K562 (cell line): ENCODE results near the gene UCN. TPM values are rescaled to one million over a fixed set of nuclear protein-coding genes. Genes with fewer than 3 reads are reported as not detected.

ENCODE experiments used
- ATAC-seq: fragments of 200-7000 bp; cut with Tn5 transposase; 3 replicates; pipeline ENCODE4 v1.9.1; 2020; ENCODE audit warnings: moderate library complexity
- BruUV-seq: library from RNA; stranded (reverse); fragments of 400-500 nt; replicated peaks from 2 replicates; lab custom pipeline; 2021; lab: Mats Ljungman, UMichigan
- CTCF ChIA-PET: fragments of 300-600 bp; formaldehyde crosslinking; extraction: SDS; loops from one replicate; lab custom pipeline; 2021; ENCODE audit warnings: low intra/inter-chr PET ratio; lab: Yijun Ruan, JAX
- POLR2A ChIA-PET: fragments of 300-600, 350-650 bp; sonication (Branson Sonifier 250); formaldehyde crosslinking; extraction: SDS; loops from one replicate; lab custom pipeline; 2021; ENCODE audit warnings: antibody characterized with exemption, inconsistent platforms; lab: Yijun Ruan, JAX
- DNase-seq, 4 experiments: peaks; one replicate each; pipeline versions ENCODE4 v3.0.0 to v3.0.0-alpha.2; 2011 to 2018; ENCODE audit warnings: low spot score in 3 of 4, mixed read lengths in 3 of 4; ENCODE audit errors: extremely low read depth in 1 of 4
- FAIRE-seq: peaks from 2 replicates; lab custom pipeline; 2011; peaks lifted over from hg19 to GRCh38; lab: Jason Lieb, UNC
- H2AFZ ChIP-seq: 2 replicates; pipeline ENCODE4 v1.6.0; 2011; ENCODE audit warnings: low read depth, low read length, control low read depth, inconsistent platforms
- H3K27ac ChIP-seq: fragments of 200-600 bp; 3 replicates; pipeline ENCODE4 v1.8.0; 2011; ENCODE audit warnings: low read depth, mild to moderate bottlenecking, control low read depth, inconsistent platforms, low read length, moderate library complexity, mixed read lengths; ENCODE audit errors: extremely low read depth
- H3K27me3 ChIP-seq, 2 experiments: fragments of 300-600 bp in 1 of 2; 2 replicates in 1 of 2; 3 replicates in 1 of 2; pipeline versions ENCODE4 v1.6.0 to v1.8.0; 2011; ENCODE audit warnings: inconsistent platforms in 2 of 2, low read length in 2 of 2, mild to moderate bottlenecking in 1 of 2, mixed read lengths in 1 of 2, moderate library complexity in 1 of 2; ENCODE audit not compliant: control insufficient read depth in 2 of 2, insufficient read depth in 2 of 2
- H3K36me3 ChIP-seq: fragments of 300-600 bp; 3 replicates; pipeline ENCODE4 v1.8.0; 2011; ENCODE audit warnings: mild to moderate bottlenecking, low read length, inconsistent platforms; ENCODE audit not compliant: control insufficient read depth, insufficient read depth
- H3K4me1 ChIP-seq, 2 experiments: fragments of 200-600 bp in 1 of 2; replicated peaks in 1 of 2; 2 replicates in 1 of 2; 3 replicates in 1 of 2; pipeline versions ENCODE4 v1.5.1 to v1.8.0; 2011; ENCODE audit warnings: inconsistent platforms in 2 of 2, low read length in 2 of 2, mild to moderate bottlenecking in 1 of 2, mixed read lengths in 1 of 2, moderate library complexity in 1 of 2; ENCODE audit not compliant: control insufficient read depth in 2 of 2, insufficient read depth in 2 of 2
- H3K4me2 ChIP-seq: 2 replicates; pipeline ENCODE4 v1.6.1; 2011; ENCODE audit warnings: low read length, control low read depth, inconsistent platforms, mixed read lengths; ENCODE audit not compliant: insufficient read depth
- H3K4me3 ChIP-seq: fragments of 200-600 bp; sonication (generic), shearing (Covaris generic); 2 replicates; pipeline ENCODE4 v1.5.1; 2016; ENCODE audit warnings: control low read depth, inconsistent platforms
- H3K79me2 ChIP-seq: fragments of 200-600 bp; 3 replicates; pipeline ENCODE4 v1.8.0; 2011; ENCODE audit warnings: low read length, inconsistent platforms; ENCODE audit not compliant: control insufficient read depth, insufficient read depth
- H3K9ac ChIP-seq, 2 experiments: 2 replicates each; pipeline versions ENCODE4 v1.6.0 to v1.6.1; 2011; ENCODE audit warnings: low read depth in 2 of 2, low read length in 2 of 2, control low read depth in 1 of 2, inconsistent platforms in 1 of 2, mild to moderate bottlenecking in 1 of 2, mixed read lengths in 1 of 2; ENCODE audit not compliant: insufficient read depth in 1 of 2
- H3K9me1 ChIP-seq: one replicate; pipeline ENCODE4 v1.6.0; 2011; ENCODE audit warnings: inconsistent platforms, mild to moderate bottlenecking, low read length, moderate library complexity; ENCODE audit not compliant: control insufficient read depth, insufficient read depth
- H3K9me3 ChIP-seq: replicated peaks from 2 replicates; pipeline ENCODE4 v1.5.1; 2011; ENCODE audit warnings: low read depth, low read length, inconsistent platforms; ENCODE audit not compliant: control insufficient read depth, insufficient read depth
- H4K20me1 ChIP-seq: replicated peaks from 2 replicates; pipeline ENCODE4 v1.6.1; 2011; ENCODE audit warnings: low read length, inconsistent platforms, mixed read lengths; ENCODE audit not compliant: control insufficient read depth, insufficient read depth
- CBFB ChIP-seq: sonication (generic); formaldehyde crosslinking; IDR thresholded peaks from 2 replicates; pipeline ENCODE4 v1.4.0; 2020; ENCODE audit warnings: mild to moderate bottlenecking, missing genetic modification reagents
- CXXC5 ChIP-seq: fragments of 250-450 bp; sonication (Bioruptor Pico); IDR thresholded peaks from 2 replicates; pipeline ENCODE4 v1.8.0; 2022; ENCODE audit warnings: inconsistent platforms, mild to moderate bottlenecking, moderate library complexity
- EP300 ChIP-seq: IDR thresholded peaks from 2 replicates; pipeline ENCODE4 v1.6.1; 2012; ENCODE audit warnings: low read length, improper control_type of control experiment
- HDAC2 ChIP-seq: fragments of 450-650 bp; IDR thresholded peaks from 2 replicates; pipeline ENCODE4 v1.6.1; 2016; ENCODE audit warnings: mild to moderate bottlenecking
- MECOM ChIP-seq: fragments of 250-450 bp; sonication (Bioruptor Pico); IDR thresholded peaks from 2 replicates; pipeline ENCODE4 v1.8.0; 2022; ENCODE audit warnings: inconsistent platforms
- MEIS2 ChIP-seq: fragments of 450-650 bp; IDR thresholded peaks from 2 replicates; pipeline ENCODE4 v1.6.1; 2014; ENCODE audit warnings: mild to moderate bottlenecking; ENCODE audit not compliant: partially characterized antibody
- NCOA4 ChIP-seq: fragments of 450-650 bp; IDR thresholded peaks from 2 replicates; pipeline ENCODE4 v1.6.1; 2018; ENCODE audit warnings: mild to moderate bottlenecking; ENCODE audit not compliant: partially characterized antibody
- PHF21A ChIP-seq: fragments of 450-650 bp; IDR thresholded peaks from 2 replicates; pipeline ENCODE4 v1.6.1; 2017; ENCODE audit warnings: low read depth, borderline replicate concordance
- PRDM10 ChIP-seq: fragments of 450-650 bp; IDR thresholded peaks from 2 replicates; pipeline ENCODE4 v1.6.1; 2018; ENCODE audit not compliant: partially characterized antibody
- WGBS: fragments of 100-300 bp; shearing (Covaris generic); methylation state at CpG from one replicate; pipeline ENCODE4 v1.1.6; 2016; ENCODE audit warnings: low coverage, mixed read lengths; ENCODE audit not compliant: insufficient coverage; ENCODE audit errors: missing lambda C conversion rate; 5-methylcytosine and 5-hydroxymethylcytosine counted together
- in situ Hi-C: fragments of 300-500 bp; cut with MboI; formaldehyde crosslinking; loops from 4 replicates; pipeline ENCODE4 v1.15.0; 2018; ENCODE audit warnings: inconsistent platforms, mixed read lengths
- intact Hi-C: fragments of 100-400 bp; cut with micrococcal nuclease; formaldehyde crosslinking; loops from 2 replicates; pipeline ENCODE4 v1.14.2; 2022
- polyA plus RNA-seq, 8 experiments: library from polyadenylated mRNA; depleted of rRNA in 4 of 8; stranded (reverse) in 5 of 8; unstranded in 3 of 8; fragments of >200 nt; fragmentation: Nextera tagmentation in 2 of 8; fragmentation: Illumina TruSeq in 1 of 8; extraction: Ambion mirVana in 2 of 8; extraction: Trizol in 1 of 8; gene quantifications; 2 replicates each; pipeline versions ENCODE4 v1.2.1 to v1.2.3, GENCODE V29; 2011 to 2014; ENCODE audit warnings: inconsistent platforms in 1 of 8, missing spikeins in 1 of 8
- total RNA-seq, 7 experiments: library from RNA; depleted of rRNA in 6 of 7; stranded (reverse); fragments of >200 nt in 6 of 7; fragmentation: Illumina TruSeq in 2 of 7; extraction: Trizol in 2 of 7; gene quantifications; 2 replicates each; pipeline versions ENCODE4 v1.2.1 to v1.2.3, GENCODE V29; 2011 to 2021; ENCODE audit warnings: low replicate concordance in 1 of 7
- TF ChIP-seq, protein P1 (sequence below), 2 experiments: fragments of 450-650 bp; conservative IDR thresholded peaks; 2 replicates each; pipeline ENCODE4 v1.6.1; 2017; ENCODE audit warnings: mild to moderate bottlenecking in 2 of 2, moderate library complexity in 2 of 2
- TF ChIP-seq, protein P2 (sequence below): fragments of 450-650 bp; IDR thresholded peaks from 2 replicates; pipeline ENCODE4 v1.6.1; 2016
- TF ChIP-seq, protein P3 (sequence below): fragments of 450-650 bp; IDR thresholded peaks from 2 replicates; pipeline ENCODE4 v1.6.1; 2018; ENCODE audit warnings: mild to moderate bottlenecking, low read depth; ENCODE audit not compliant: partially characterized antibody

The UCN gene
- total and polyA plus RNA-seq, 9 of the 15 experiments (the other 6 are each of a cell fraction or from before 2014, with no cell fraction given) = 0.10 to 2.7 (median 0.43) TPM

DNA sequence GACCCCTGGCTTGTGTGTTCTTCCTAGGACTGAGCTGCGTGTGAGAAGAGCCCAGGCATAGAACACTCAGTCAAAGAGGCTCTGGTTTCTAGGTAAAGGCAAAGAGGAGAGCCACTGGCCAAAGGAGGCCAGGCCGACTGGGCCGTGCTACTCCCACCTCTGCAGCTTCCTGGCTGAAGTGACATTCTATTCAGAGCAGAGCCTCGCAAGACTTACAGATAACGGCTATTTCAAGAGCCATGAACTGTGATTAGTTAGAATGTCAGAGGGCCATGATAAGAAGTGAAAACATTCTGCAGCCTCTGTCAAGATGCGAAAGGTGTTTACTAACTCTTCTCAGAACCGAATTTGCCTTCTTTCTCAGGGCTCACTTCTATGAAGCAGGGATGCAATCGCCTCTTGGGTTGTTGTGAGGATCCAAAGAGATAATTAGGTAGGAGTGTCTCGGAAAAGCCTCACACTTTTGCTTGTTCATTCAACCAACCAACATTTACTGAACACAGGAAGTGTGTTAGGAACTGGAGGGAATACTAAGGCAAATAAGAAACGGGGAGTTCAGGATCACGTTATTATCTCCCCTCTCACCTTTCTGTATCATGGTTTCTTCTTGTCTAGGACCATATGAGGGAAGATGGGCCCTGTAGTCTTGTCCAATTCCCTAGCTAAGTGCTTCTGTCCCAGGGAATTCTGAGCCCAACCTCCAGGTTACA, 36.5 kb downstream of the UCN start:
- intact Hi-C loops = no loop called here
- Histone ChIP-seq H2AFZ (peak overlapping the region; percentile 49), H3K27ac (no peak overlapping the region), H3K4me2 (0 out of 2 replicates have a peak overlapping the region, but pooled peaks have one; percentile 31), H3K9me1 (no peaks in the 10 kb centered on the region), H3K79me2 (no peaks in the 10 kb centered on the region), H3K36me3 (no peaks in the 10 kb centered on the region), H3K27me3 (peaks cover 5% of the 10 kb centered on the region in 2 experiments; a peak in 2 of 5 replicates), H3K9me3 (no peaks in the 10 kb centered on the region), H3K4me1 (peaks cover 10 to 19% of the 10 kb centered on the region in 2 experiments), H3K4me3 (no peak overlapping the region), H4K20me1 (no peaks in the 10 kb centered on the region; the same call in 1 of the 2 replicates), H3K9ac (peak overlapping the region in 1 of 2 experiments; percentile 53; a peak in 1 of 4 replicates)
- peak; percentile 87 for FAIRE-seq
- ChIA-PET POLR2A (interaction anchor here (0.7 to 1.5 kb wide), 5 partner anchors 10 to 21 kb away, joined by 3 to 5 read pairs (median 3); partner anchors contain the start of gene TRIM54), CTCF (no interaction called here)
- 0% methylated on average over 11 of the region's 11 CpGs for WGBS
- peak; percentile 94 for ATAC-seq
- DNase-seq = peak in 2 of 4 experiments; percentile 62 to 71
- no TSS peak for BruUV-seq
- in situ Hi-C loops = no loop called here
- TF ChIP-seq MECOM (CRISPR knock-in tag) = 0 out of 2 replicates have a peak, but pooled peaks have one; percentile 29
- peak; percentile 30; the same call in 1 of the 2 replicates for TF ChIP-seq CXXC5
- TF ChIP-seq PRDM10 = peak; percentile 82
- TF ChIP-seq PHF21A = peak; percentile 66; the same call in 1 of the 2 replicates
- TF ChIP-seq NCOA4 = no peak
- TF ChIP-seq, protein P1, sequence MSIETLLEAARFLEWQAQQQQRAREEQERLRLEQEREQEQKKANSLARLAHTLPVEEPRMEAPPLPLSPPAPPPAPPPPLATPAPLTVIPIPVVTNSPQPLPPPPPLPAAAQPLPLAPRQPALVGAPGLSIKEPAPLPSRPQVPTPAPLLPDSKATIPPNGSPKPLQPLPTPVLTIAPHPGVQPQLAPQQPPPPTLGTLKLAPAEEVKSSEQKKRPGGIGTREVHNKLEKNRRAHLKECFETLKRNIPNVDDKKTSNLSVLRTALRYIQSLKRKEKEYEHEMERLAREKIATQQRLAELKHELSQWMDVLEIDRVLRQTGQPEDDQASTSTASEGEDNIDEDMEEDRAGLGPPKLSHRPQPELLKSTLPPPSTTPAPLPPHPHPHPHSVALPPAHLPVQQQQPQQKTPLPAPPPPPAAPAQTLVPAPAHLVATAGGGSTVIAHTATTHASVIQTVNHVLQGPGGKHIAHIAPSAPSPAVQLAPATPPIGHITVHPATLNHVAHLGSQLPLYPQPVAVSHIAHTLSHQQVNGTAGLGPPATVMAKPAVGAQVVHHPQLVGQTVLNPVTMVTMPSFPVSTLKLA (conservative IDR thresholded peaks at IDR 0.05) = 0 out of 4 replicates have a peak, but pooled peaks of 1 of the 2 experiments have one; percentile 28
- TF ChIP-seq MEIS2 = peak; percentile 86
- TF ChIP-seq CBFB (CRISPR knock-in tag) = no peak
- TF ChIP-seq, protein P2, sequence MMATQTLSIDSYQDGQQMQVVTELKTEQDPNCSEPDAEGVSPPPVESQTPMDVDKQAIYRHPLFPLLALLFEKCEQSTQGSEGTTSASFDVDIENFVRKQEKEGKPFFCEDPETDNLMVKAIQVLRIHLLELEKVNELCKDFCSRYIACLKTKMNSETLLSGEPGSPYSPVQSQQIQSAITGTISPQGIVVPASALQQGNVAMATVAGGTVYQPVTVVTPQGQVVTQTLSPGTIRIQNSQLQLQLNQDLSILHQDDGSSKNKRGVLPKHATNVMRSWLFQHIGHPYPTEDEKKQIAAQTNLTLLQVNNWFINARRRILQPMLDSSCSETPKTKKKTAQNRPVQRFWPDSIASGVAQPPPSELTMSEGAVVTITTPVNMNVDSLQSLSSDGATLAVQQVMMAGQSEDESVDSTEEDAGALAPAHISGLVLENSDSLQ = peak; percentile 67
- peak; percentile 46; the same call in 1 of the 2 replicates for TF ChIP-seq EP300
- 0 out of 2 replicates have a peak, but pooled peaks have one; percentile 37 for TF ChIP-seq HDAC2
- TF ChIP-seq, protein P3, sequence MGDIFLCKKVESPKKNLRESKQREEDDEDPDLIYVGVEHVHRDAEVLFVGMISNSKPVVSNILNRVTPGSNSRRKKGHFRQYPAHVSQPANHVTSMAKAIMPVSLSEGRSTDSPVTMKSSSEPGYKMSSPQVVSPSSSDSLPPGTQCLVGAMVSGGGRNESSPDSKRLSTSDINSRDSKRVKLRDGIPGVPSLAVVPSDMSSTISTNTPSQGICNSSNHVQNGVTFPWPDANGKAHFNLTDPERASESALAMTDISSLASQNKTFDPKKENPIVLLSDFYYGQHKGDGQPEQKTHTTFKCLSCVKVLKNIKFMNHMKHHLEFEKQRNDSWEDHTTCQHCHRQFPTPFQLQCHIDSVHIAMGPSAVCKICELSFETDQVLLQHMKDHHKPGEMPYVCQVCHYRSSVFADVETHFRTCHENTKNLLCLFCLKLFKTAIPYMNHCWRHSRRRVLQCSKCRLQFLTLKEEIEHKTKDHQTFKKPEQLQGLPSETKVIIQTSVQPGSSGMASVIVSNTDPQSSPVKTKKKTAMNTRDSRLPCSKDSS = no peak
